ENCODE measurements around the gene WDTC1. TPM values are rescaled to one million over a fixed set of nuclear protein-coding genes. Genes with fewer than 3 reads are reported as not detected.

WDTC1 gene
- total RNA-seq = 16.4 and 21.1 TPM in 2 replicates

DNA sequence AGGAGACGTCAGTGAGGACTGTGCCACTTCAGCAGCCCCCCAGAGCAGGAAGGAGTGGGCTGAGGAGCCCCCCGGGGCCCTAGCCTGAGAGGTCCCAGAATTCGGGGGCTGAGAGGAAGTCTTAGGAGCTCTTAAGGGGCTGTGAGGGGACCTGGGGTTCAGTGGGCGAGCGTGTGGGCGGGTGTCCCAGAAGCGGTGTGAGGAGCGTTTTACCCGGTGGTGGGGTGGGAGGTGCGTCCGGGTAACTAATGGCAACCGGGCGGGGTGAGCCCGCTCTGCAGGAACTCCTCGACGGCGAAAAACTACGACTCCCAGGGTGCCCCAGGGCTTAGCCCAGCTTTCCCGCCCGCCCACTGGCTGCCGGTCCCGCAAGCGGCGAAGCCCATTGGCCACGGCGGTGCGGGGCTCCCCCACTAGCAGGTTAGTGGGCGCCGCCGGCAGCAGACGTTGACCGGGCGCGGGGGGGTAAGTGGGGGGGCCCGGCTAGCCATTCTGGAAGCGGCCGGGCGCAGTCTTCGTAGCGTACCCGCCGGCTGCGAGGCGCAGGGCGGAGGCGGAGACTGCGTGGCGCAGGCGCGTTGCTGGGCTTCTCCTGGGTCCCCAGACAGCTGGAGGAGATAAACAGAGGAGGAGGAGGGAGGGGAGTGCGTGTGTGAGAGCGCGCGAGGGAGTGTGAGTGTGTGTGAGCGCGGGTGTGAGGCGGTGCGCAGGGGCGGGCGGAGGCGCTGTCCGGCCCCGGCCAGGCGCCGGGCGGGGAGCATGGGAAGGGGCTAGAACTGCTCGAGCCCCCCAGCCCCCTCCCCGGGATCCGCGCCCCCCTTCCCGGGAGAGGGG lies at the start of gene WDTC1:
WDTC1 (plus strand) TSS at position 584 of the 834 bp plus-strand sequence. CDS start 26,423 bp downstream, outside the sequence.

GRCh38 chr1:27321813-27322568 lies 87.6 kb downstream of the WDTC1 start, which contains the start of gene TMEM222:
TSS of gene TMEM222 (plus strand) at chr1:27322163. CDS start at chr1:27322198, 35 bp downstream.

GRCh38 chr1:27341525-27342252 lies 107.3 kb downstream of the WDTC1 start, which contains the start of gene SYTL1:
TSS of gene SYTL1 (plus strand) at chr1:27342022. CDS start at chr1:27345335, 3,313 bp downstream.

Other genes starting within 250 kb of the WDTC1 start
- 26.0 and 42.2 TPM in 2 replicates for gene TRNP1, start 240.9 kb upstream of the WDTC1 start, total RNA-seq
- 50.1 and 60.7 TPM in 2 replicates for gene TENT5B, start 221.8 kb upstream of the WDTC1 start, total RNA-seq
- 4.9 and 6.7 TPM in 2 replicates for gene SLC9A1, start 79.5 kb upstream of the WDTC1 start, total RNA-seq
- gene TMEM222, start 87.5 kb downstream of the WDTC1 start, total RNA-seq = 15.1 and 21.2 TPM in 2 replicates
- 53.7 and 64.3 TPM in 2 replicates for gene SYTL1, start 107.4 kb downstream of the WDTC1 start, total RNA-seq
- gene MAP3K6, start 132.3 kb downstream of the WDTC1 start, total RNA-seq = 20.7 and 26.6 TPM in 2 replicates
- gene FCN3, start 140.2 kb downstream of the WDTC1 start, total RNA-seq = 0.43 TPM in 1 of 2 replicates, not detected in the other
- gene CD164L2, start 148.7 kb downstream of the WDTC1 start, total RNA-seq = 1.2 and 4.0 TPM in 2 replicates
- 0.24 TPM in 1 of 2 replicates, not detected in the other for gene GPR3, start 158.0 kb downstream of the WDTC1 start, total RNA-seq

All from tracheal epithelial cell (primary cell).